ENCODE data around the gene MED12L.
"Not testable (repeated sequence)": the region's sequence is repeated elsewhere in the genome, so short reads cannot be mapped to it uniquely, and the experiment has no call there.

Gene MED12L

GRCh38 chr3:151387432-151387831 is 302.0 kb downstream of the MED12L start:
- no peak for DNase-seq

DNA sequence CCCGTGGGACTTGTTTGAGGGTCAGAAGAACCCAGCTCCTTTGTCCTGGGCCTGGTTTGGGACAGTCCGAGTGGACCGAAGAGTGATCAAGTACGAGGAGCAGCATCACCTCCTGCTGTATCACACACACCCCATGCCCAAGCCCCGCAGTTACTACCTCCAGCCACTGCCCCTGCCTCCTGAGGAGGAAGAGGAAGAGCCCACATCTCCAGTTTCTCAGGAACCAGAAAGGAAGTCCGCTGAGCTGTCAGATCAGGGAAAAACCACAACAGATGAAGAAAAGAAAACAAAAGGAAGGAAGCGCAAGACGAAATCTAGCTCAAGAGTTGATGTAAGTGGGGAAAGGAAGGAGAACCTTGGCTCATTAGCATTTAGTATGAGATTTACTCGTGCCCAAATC is 302.4 kb downstream of the MED12L start:
- DNase-seq, result no peak

DNA sequence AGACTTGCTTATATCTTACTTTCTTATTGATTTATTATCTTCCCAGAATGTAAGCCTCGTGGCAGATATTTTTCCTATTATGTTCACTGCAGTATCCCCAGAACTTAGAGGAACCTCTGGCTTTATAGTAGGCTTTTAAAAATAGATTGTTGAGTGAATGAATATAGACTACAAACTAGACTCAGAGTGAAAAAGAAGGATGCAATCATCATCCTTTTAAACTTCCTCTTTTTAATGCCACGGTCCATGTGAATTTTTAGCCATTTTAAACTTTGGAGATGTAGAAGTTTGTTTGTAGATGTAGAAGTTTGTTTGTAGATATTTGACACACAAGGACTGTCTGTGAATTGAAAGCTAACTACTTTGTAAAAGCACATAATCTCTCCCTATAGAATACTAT is 306.3 kb downstream of the MED12L start:
- DNase-seq, result no peak

DNA sequence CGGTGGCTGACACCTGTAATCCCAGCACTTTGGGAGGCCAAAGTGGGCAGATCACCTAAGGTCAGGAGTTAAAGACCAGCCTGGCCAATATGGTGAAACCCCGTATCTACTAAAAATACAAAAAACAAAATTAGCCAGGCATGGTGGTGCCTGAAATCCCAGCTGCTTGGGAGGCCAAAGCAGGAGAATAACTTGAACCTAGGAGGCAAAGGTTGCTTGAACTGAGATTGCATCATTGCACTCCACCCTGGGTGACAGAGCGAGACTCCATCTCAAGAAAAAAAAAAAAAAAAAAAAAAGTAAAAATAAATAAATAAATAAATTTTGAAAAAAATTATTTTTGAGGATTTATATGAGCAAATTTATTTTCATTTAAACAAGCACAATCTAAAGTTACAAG is 306.7 kb downstream of the MED12L start:
- not testable (repeated sequence) for DNase-seq

GRCh38 chr3:151393146-151393830 is 307.8 kb downstream of the MED12L start:
- DNase-seq, result no peak

GRCh38 chr3:151393941-151394340 is 308.5 kb downstream of the MED12L start:
- DNase-seq, result no peak

GRCh38 chr3:151394611-151395010 is 309.1 kb downstream of the MED12L start:
- no peak for DNase-seq

- no peak for DNase-seq
Measured at GRCh38 chr3:151395806-151396205, 310.3 kb downstream of the MED12L start.

DNA sequence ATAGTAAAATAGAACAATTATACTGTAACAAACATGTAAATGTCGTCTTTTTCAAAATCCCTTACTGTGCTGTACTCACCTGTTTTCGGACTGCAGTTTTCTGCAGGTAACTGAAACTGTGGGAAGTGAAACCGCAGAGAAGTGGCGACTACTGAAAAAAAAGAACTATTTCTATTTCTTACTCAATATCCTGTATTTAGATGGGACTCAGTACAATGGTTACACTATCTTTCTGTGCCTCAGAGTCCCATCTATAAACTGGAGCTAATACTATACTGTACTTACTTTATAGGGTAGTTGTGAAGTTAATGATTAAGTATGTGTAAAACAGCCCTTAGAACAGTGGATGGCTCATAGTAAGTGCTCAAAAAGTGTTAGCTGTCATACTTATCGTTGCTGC is 313.4 kb downstream of the MED12L start:
- no peak for DNase-seq

DNA sequence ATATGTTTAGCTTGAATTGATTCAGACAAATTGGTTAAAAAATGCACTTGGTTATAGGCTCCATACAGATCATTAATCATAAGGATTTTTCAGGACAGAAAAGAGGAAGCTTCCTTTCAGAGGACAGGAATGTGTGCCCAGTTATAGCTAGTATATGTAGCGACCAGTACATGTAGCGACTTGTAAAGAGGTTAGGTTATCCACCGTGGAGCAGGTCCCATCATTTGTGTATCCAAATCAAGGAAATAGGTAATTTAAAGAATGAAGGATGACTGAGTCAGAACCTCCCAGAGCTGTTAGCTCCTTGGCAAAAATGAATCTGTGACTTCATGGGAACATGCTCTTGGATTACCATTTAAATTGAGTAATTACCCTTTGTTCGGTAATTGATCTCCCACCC is 314.9 kb downstream of the MED12L start:
- DNase-seq, result no peak

GRCh38 chr3:151402349-151402748 is 316.9 kb downstream of the MED12L start:
- no peak for DNase-seq

DNA sequence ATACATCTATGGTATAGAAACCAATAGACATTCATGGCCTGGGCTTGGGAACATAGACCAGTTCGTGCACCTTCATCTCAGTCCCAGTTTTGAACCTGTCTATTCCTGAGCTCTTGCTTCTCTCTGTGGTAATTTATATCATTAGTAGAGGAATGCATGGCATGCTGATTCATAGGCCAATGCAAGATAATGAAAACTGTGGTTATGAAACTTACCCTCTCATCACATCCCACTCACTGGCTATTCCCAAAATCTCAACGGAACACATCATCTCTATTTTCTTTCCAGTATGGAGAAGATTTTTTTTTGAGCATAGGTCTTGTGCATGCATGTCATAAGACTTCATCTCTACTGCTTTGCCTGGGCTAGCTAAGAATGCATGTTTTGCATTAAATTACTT is 317.8 kb downstream of the MED12L start:
- DNase-seq, result no peak

DNA sequence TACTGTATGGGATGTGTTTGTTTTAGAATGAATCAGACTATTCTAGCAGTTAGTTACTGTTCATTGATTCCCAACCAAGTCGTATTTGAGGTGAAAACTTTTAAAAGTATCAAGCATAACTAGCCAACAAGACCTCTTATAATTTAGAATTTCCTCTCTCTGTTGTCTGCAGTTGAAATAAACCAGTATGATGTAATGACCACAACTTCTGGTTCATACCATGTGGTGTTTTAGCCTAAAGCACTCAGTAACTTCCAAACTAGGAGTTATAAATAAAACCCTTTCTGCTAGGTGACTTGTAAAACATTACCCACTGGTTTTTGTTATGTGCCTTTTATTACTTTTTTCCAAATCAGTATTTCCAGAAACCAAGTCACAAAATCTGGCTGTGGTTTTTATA is 318.9 kb downstream of the MED12L start:
- no peak for DNase-seq

GRCh38 chr3:151407928-151408327 is 322.5 kb downstream of the MED12L start:
- DNase-seq, result no peak

DNA sequence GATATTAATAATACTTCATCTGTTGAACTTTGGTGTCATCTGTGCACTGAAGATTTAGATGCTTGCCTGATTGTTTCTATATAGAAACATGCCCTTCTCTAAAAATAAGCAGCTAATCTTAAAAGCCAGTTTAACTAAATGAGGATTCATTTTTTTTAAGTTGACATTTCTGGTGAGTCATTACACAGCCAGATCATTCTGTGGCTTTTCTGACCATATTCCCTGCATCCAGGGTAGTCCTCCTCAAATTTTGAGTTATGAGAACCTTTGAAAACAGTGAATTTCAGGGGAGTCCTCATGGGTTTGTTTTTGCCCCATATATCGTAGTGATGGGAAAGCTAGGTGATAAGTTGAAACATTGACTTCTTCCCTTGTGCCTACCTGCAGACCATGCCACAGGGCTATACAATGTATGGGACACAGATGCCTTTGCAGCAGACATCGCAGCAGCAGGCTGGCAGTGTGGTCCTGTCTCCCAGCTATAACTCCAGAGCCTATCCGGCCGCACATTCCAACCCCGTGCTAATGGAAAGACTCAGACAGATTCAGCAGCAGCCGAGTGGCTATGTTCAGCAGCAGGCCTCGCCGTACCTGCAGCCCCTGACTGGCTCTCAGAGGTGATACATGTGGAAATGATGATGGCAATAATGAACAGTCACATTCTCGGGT is 325.6 kb downstream of the MED12L start:
- no peak for DNase-seq

DNA sequence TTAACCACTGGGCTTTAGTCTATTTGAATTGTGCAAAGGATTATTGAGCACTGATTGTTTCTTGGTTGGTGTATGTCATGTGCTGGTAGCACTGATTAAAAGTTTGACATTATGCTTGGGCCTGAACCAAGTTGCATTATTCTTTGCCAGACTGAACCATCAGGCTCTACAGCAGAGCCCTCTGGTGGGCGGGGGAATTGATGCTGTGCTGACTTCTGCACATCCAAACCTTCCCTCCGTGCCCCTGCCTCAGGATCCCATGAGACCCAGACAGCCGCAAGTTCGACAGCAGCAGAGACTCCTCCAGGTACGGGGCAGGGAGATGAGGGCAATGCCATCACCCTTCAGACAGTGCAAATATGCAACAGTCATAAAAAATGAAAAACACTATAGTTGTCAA is 327.5 kb downstream of the MED12L start:
- no peak for DNase-seq

DNA sequence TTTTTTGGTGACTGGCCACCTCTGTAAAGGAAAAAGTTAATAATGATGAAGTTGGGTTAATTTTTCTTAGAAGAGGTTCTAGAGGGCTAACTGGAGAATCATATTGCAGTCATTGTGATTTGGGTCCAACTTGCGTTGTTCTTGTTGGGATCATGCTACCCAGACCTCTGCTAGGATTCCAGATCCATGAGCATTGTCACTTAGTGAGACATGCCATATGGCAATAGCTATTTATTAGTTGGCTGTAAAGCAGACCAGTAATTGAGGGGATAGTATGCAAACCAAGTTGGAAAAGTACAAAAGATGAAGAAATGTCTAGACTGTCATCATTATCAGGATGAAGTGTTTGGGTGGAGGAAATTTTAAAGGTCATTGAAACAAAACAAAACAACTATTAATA is 329.8 kb downstream of the MED12L start:
- no peak for DNase-seq

DNA sequence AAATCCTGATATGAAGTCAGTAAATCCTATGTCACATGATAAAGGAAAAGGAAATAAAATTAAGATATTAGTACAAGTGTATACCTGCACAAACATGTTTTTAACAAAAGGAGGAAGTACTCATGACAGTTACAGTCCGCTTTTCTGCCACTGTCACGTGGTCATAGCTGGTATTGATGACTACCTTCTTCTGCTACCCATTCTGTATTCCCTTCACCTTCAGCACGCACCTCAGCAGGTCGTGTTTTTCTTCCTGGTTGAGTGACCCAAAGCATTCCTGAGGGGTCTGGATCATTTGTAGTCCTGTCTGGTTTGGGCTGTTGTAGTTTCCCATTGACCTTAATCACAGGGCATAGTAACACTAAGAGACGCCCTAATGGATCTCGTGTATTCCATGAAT is 334.3 kb downstream of the MED12L start:
- DNase-seq, result no peak

DNA sequence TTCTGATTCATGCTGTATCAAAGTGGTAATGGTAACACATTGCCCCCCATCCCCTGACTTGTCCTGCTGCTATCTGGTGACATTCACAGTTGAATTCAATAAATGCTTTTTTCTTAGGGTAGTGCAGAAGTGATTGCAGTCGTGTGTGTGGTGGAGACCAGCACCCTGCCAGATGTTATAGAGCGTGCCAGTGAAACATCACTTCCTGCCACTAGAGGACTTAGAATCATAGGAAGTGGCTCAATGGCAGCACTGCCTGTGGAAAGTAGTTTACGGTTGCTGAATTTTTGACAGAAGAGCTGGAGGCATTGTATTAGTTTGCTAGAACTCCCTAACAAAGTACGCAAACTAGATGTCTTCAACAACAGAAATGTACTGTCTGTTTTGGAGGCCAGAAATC is 336.5 kb downstream of the MED12L start:
- no peak for DNase-seq

DNA sequence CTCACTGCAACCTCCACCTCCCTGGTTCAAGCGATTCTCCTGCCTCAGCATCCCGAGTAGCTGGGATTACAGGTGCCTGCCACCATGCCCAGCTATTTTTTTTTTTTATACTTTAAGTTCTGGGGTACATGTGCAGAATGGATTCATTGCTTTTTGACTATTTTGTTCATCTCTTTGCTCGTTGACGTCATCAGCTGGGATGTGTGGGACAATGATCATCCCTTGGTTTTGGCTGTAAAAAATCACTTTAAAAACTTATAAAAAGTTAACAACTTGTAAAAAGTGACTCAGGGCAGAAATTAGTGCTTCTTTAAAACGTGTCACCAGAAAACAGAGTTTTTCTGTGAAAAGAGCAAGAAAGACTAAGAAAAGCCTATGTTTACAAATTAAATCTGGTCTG is 337.6 kb downstream of the MED12L start:
- no peak for DNase-seq

DNA sequence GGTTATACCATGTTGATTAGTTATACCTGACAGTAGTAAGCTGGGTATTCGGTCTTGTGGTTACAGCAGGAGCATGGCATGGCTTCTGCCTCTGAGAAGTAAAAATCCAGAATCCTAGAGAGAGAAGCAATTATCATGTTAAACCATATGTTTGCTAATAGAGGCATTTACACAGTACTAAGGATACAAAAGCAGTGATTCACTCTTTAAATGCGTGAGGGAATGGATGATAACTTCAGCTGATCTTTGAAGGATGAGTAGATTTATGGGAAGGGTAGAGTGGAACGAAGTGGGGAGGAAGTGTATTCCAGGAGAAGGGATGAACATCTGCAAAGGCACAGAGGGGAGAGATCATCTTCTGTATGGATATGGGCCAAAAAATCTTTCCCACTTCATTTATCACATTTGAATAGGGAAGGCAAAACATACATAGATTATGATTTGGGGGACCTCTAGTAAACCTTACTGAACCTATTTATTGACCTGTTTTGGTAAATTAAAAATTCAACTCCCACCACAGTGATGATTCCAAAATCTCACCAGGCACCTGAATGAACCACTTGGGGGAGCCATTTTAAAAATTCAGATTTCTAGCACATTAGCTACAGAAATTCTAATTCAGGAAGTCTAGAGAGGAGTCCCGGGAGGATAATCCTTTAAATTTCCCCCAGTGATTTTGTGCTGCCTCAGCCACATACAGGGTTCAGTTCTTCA is 340.3 kb downstream of the MED12L start:
- no peak for DNase-seq

GRCh38 chr3:151426341-151426657 is 340.8 kb downstream of the MED12L start:
- DNase-seq, result no peak

DNA sequence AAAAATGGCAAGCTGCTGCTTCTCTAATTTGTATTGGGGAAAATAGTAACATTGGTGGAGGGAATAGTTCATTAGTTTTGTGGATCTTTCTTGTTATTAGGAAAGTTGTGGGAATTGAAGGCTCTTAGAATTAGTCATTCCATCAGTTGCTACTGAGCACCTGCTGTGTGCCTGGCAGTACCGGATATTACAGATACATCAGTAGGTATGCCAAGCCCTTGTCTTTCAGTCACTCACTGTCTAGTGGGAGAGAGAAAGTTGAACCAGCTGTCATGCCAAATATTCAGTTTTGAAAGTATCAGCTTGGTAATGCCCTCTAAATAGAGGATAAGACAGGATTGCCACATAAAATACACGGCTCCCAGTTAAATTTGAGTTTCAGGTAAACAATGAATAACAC is 342.9 kb downstream of the MED12L start:
- DNase-seq, result no peak

DNA sequence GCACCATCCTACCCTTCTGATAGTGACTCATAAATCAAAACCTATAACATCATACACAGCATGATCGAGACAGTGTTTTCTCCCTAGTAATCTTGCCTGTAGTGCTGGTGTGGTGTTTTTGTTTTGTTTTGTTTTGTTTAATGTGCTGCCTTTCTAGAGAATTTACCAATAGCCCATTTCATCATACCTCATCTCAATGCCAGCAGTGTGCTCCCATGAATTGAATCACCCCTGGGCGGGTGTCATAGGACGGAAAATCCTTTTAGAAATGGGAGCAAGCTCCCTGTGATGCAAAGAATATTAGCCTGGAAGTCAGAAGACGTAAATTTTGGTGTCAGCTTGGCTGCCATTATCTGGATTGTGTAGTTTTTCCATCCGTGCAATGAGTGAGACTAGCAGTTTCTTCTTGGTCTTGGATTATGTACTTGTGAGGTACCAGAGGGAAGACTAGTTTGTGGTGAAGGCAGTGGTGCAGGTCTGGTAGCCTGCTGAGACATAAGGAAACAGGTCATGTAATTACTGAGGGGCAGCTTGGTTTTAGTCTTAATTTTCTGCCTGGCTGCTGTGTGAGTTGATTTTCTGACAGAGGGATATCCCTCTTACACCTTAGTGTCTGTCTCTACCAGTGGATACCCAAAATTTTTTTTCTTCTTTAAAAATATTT is 345.5 kb downstream of the MED12L start:
- no peak for DNase-seq
